ENCODE results near the gene ITGA11.

GRCh38 chr15:68423359-68424296, 8.3 kb downstream of the ITGA11 start:
- no peak for TF ChIP-seq CTCF (conservative IDR thresholded peaks at IDR 0.05; ENCODE audit: low read depth, low read length)
- no peak for TF ChIP-seq NFE2L2 (IDR thresholded peaks at IDR 0.05; ENCODE audit: low read depth, low read length)
- no peak for TF ChIP-seq RAD21 (IDR thresholded peaks at IDR 0.05; ENCODE audit: low read length)
- no peak for TF ChIP-seq POLR2A (IDR thresholded peaks at IDR 0.05; ENCODE audit: low read depth, low read length)
- no peak for TF ChIP-seq SMC3 (IDR thresholded peaks at IDR 0.05; ENCODE audit: low read depth, low read length)
- TF ChIP-seq CHD1 (IDR thresholded peaks at IDR 0.05; ENCODE audit: low read depth, low read length), result no peak
- TF ChIP-seq ELK1 (IDR thresholded peaks at IDR 0.05; ENCODE audit: borderline replicate concordance, low read depth, low read length), result no peak
- no peak for TF ChIP-seq MXI1 (IDR thresholded peaks at IDR 0.05; ENCODE audit: borderline replicate concordance, low read depth, low read length)
- no peak for TF ChIP-seq FOS (IDR thresholded peaks at IDR 0.05; ENCODE audit: low read depth, low read length)
- no peak for TF ChIP-seq USF2 (IDR thresholded peaks at IDR 0.05; ENCODE audit: low read depth, low read length)
- no peak for TF ChIP-seq MAFK (IDR thresholded peaks at IDR 0.05; ENCODE audit: low read depth, low read length)
- no peak for TF ChIP-seq RFX5 (IDR thresholded peaks at IDR 0.05; ENCODE audit: low read depth, low read length)
- no peak for TF ChIP-seq RCOR1 (IDR thresholded peaks at IDR 0.05; ENCODE audit: insufficient replicate concordance, low read length)

All from IMR-90 (cell line).